ENCODE results near the gene LPCAT3. TPM values are rescaled to one million over a fixed set of nuclear protein-coding genes. Genes with fewer than 3 reads are reported as not detected.

The LPCAT3 gene
- total and polyA plus RNA-seq, 2 of the 4 experiments (the other 2 are of a cell fraction): 7.0 to 18.6 TPM

GRCh38 chr12:6957741-6958608 is 60.3 kb downstream of the LPCAT3 start (continued):
- no peak for TF ChIP-seq RFX5 (IDR thresholded peaks at IDR 0.05; ENCODE audit: low read depth, low read length)

GRCh38 chr12:6957151-6957701 is 61.0 kb downstream of the LPCAT3 start:
- no peak overlapping the region for H3K9ac ChIP-seq (ENCODE audit: low read depth, low read length)
- POLR2A ChIA-PET (ENCODE audit: unreplicated experiment): no interaction called here
- 63% methylated on average over 3 of the region's 20 CpGs; no CpG with 5 or more reads in 1 of the 2 experiments for WGBS, 2 experiments (ENCODE audit: extremely low coverage in 2 of 2, insufficient read length in 1 of 2)

More at GRCh38 chr12:6957151-6957701, 61.0 kb downstream of the LPCAT3 start:
- Histone ChIP-seq H3K4me3 (ENCODE audit: insufficient read depth, low read depth, low read length) (no peak overlapping the region), H2BK15ac (ENCODE audit: low read depth, low read length) (no peak overlapping the region), H4K8ac (ENCODE audit: low read depth in 2 of 2, low read length in 2 of 2) (no peak overlapping the region), H3K56ac (ENCODE audit: extremely low read depth, insufficient read depth, low read length) (no peak overlapping the region), H3K14ac (replicated peaks; ENCODE audit: low read depth, low read length) (no peak overlapping the region), H3K18ac (ENCODE audit: low read depth, low read length) (no peak overlapping the region), H3K23ac (ENCODE audit: low read depth, low read length) (no peak overlapping the region), H3K9me3 (ENCODE audit: control insufficient read depth, insufficient read depth, low read length) (no peaks in the 10 kb centered on the region), H4K20me1 (ENCODE audit: insufficient read depth, low read length) (no peaks in the 10 kb centered on the region), H2AK9ac (replicated peaks; ENCODE audit: low read depth, low read length, poor library complexity) (no peak overlapping the region), H4K91ac (ENCODE audit: insufficient read depth, low read depth, low read length) (no peak overlapping the region), H3K4me2 (ENCODE audit: low read depth, low read length) (no peak overlapping the region), H3K27me3 (ENCODE audit: control insufficient read depth, insufficient read depth, low read length) (no peaks in the 10 kb centered on the region), H4K5ac (ENCODE audit: low read depth, low read length) (no peak overlapping the region), H2BK5ac (ENCODE audit: low read depth, low read length, poor library complexity, severe bottlenecking) (no peak overlapping the region), H2BK20ac (ENCODE audit: low read depth, low read length) (no peak overlapping the region), H2BK120ac (ENCODE audit: low read depth, low read length) (no peak overlapping the region), H2AFZ (replicated peaks; ENCODE audit: low read length, poor library complexity) (peak overlapping the region; percentile 41), H2AK5ac (ENCODE audit: low read depth, low read length) (no peak overlapping the region; the same call in 1 of the 2 replicates), H3K4me1 (ENCODE audit: control insufficient read depth, insufficient read depth, low read length) (peaks cover 6% of the 10 kb centered on the region; the same call in 1 of the 2 replicates), H3K79me1 (ENCODE audit: low read depth in 1 of 2, low read length in 2 of 2) (no peaks in the 10 kb centered on the region), H3K27ac (ENCODE audit: insufficient read depth, low read length) (no peak overlapping the region), H3K4ac (ENCODE audit: low read depth, low read length) (no peak overlapping the region), H3K9me1 (ENCODE audit: insufficient read depth, low read length) (no peaks in the 10 kb centered on the region), H3K36me3 (ENCODE audit: control insufficient read depth, insufficient read depth, low read length) (no peaks in the 10 kb centered on the region)
- TF ChIP-seq NFE2L2 (IDR thresholded peaks at IDR 0.05; ENCODE audit: low read depth, low read length) (no peak), MAZ (IDR thresholded peaks at IDR 0.05; ENCODE audit: borderline replicate concordance, low read depth, low read length) (no peak), SMC3 (IDR thresholded peaks at IDR 0.05; ENCODE audit: low read depth, low read length) (no peak), MXI1 (IDR thresholded peaks at IDR 0.05; ENCODE audit: borderline replicate concordance, low read depth, low read length) (no peak), RAD21 (IDR thresholded peaks at IDR 0.05; ENCODE audit: low read length) (no peak), CTCF (conservative IDR thresholded peaks at IDR 0.05; ENCODE audit: low read depth, low read length) (no peak), RCOR1 (IDR thresholded peaks at IDR 0.05; ENCODE audit: insufficient replicate concordance, low read length) (no peak)
- CTCF ChIA-PET: no interaction called here
- intact Hi-C loops (cut with micrococcal nuclease): no loop called here
- DNase-seq (no peak), ATAC-seq (ENCODE audit: low read depth) (no peak)
- dilution Hi-C loops (cut with HindIII; ENCODE audit: low sequenced_read_pairs, unreplicated experiment): no loop called here
- no TSS peak for BruUV-seq (replicated peaks)
- in situ Hi-C loops (cut with MboI; ENCODE audit: low sequenced_read_pairs): no loop called here

Measured in IMR-90 (cell line).